Colon (tissue), 2 donors: ENCODE measurements around the gene TRIM39.
"Not testable (repeated sequence)": the region's sequence is repeated elsewhere in the genome, so short reads cannot be mapped to it uniquely, and the experiment has no call there.

Experiments
- FAIRE-seq: peaks from 2 replicates; lab custom pipeline; 2012; peaks lifted over from hg19 to GRCh38; lab: Jason Lieb, UNC
- donor health status: control.
- donor health status: control.

The TRIM39 gene

GRCh38 chr6:30326526-30327231 lies at the start of gene TRIM39:
Gene TRIM39 (plus strand): TSS chr6:30326927. CDS start chr6:30329318, 2,391 bp downstream.
- FAIRE-seq, result no peak

GRCh38 chr6:30280988-30281387 lies 45.7 kb upstream of the TRIM39 start:
- FAIRE-seq, result not testable (repeated sequence)

GRCh38 chr6:30282522-30282921 lies 44.2 kb upstream of the TRIM39 start:
- FAIRE-seq, result no peak

- FAIRE-seq, result no peak
Observed at GRCh38 chr6:30283761-30284160, 43.0 kb upstream of the TRIM39 start.

GRCh38 chr6:30287139-30287538 lies 39.6 kb upstream of the TRIM39 start:
- no peak for FAIRE-seq

- no peak for FAIRE-seq
Observed at GRCh38 chr6:30295837-30296236, 30.9 kb upstream of the TRIM39 start.

- FAIRE-seq, result no peak
Observed at GRCh38 chr6:30304002-30304401, 22.7 kb upstream of the TRIM39 start.

- no peak for FAIRE-seq
Observed at GRCh38 chr6:30311101-30311500, 15.6 kb upstream of the TRIM39 start.

GRCh38 chr6:30311671-30312070 lies 15.1 kb upstream of the TRIM39 start:
- no peak for FAIRE-seq

- FAIRE-seq, result no peak
Observed at GRCh38 chr6:30312266-30312665, 14.5 kb upstream of the TRIM39 start.

GRCh38 chr6:30312676-30313321 lies 13.9 kb upstream of the TRIM39 start:
- no peak for FAIRE-seq

- no peak for FAIRE-seq
Observed at GRCh38 chr6:30315156-30315555, 11.6 kb upstream of the TRIM39 start.

- no peak for FAIRE-seq
Observed at GRCh38 chr6:30317913-30318589, 8.7 kb upstream of the TRIM39 start.

- no peak for FAIRE-seq
Observed at GRCh38 chr6:30319146-30319835, 7.4 kb upstream of the TRIM39 start.

- FAIRE-seq, result no peak
Observed at GRCh38 chr6:30321692-30322388, 4.9 kb upstream of the TRIM39 start.

GRCh38 chr6:30322527-30323501 lies 3.9 kb upstream of the TRIM39 start:
- FAIRE-seq, result no peak

GRCh38 chr6:30323806-30324205 lies 2.9 kb upstream of the TRIM39 start:
- no peak for FAIRE-seq

- no peak for FAIRE-seq
Observed at GRCh38 chr6:30325150-30325872, 1.4 kb upstream of the TRIM39 start.

- FAIRE-seq, result no peak
Observed at GRCh38 chr6:30325873-30326525, 728 bp upstream of the TRIM39 start.
